Stimulated activated CD8-positive, alpha-beta memory T cell treated with anti-CD3 and anti-CD28 coated beads, Interleukin-7, amount 100 ng/mL, for 4 hours (primary cell): ENCODE results near the gene GDA.

Experiments used
- DNase-seq, 2 donors: peaks; one replicate each; pipeline ENCODE4 v3.0.0-alpha.2; 2020; ENCODE audit warnings: low read depth in 2 of 2

The GDA gene

DNA sequence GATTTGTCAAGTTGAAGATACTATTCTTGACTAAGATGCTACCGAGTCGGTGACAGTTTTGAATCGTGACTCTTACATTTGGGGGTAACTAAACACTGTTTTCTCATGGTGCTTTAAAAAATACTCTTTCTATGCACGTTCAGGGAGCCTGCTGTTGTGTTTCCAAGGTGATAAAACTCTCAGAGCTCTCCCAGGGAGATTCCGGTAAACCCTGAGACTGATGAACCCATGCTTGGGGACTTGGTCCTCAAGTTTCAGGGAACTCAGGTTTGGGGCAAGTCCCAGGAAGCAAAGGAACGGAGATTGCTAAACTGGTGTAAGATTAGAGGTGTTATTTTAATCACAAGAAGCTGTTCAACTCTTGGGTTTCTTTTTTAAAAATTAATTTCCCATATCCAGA, 1.4 kb downstream of the GDA start:
- DNase-seq: no peak

DNA sequence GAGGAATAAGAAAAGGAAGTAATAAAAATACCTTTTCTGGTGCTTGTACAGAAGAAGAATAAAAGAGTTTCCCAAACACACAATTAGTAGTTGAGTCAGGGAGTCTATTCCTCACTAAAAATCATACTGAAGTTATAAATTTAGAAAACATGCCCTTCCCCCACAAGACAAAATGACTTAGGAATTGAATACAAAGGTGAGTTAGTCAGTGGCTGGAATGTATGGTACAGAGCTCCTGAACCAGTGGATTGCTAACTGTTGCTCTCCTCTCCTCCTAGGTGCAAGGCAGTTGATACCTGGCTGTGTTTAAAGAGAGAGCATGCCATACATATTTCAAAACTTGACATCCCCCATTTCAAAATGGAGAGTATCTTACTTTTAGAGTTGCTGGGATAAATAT, 1.9 kb downstream of the GDA start:
- DNase-seq: no peak

GRCh38 chr9:72154468-72155285, 5.4 kb downstream of the GDA start:
- DNase-seq: no peak

DNA sequence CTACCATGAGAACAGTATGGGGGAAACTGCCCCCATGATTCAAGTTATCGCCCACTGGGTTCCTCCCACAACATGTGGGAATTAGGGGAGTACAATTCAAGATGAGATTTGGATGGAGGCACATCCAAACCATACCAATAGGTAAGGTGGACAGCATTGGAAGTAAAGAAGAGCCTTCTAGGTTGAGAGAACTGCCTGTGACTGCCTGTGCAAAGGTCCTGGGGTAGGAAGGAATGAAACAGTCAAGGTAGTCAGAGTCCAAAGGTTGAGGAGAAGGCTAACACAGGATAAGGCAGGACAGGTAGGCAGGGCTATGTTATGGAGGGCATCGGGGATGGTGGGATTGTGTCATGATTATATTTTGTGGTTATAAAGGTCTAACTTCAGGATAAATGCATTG, 6.1 kb downstream of the GDA start:
- no peak for DNase-seq

DNA sequence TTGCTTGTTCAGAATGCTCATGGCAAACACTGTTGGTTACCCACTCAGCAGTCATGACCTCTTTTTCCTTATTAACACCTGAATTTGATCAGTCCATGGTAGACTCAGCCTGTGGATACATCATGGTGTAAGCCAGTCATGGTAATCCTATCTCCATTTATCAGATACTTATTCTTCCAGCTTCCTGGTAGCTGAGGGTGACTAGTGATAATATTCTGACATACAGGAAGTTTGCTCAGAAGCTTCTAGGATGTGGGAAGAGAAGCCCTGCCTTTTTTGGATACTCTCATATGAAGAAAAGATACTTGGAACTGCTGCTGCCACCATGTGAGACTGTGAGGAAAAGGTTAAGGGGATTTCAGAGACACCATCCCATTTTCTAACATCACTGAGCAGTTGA, 7.3 kb downstream of the GDA start:
- DNase-seq: no peak

DNA sequence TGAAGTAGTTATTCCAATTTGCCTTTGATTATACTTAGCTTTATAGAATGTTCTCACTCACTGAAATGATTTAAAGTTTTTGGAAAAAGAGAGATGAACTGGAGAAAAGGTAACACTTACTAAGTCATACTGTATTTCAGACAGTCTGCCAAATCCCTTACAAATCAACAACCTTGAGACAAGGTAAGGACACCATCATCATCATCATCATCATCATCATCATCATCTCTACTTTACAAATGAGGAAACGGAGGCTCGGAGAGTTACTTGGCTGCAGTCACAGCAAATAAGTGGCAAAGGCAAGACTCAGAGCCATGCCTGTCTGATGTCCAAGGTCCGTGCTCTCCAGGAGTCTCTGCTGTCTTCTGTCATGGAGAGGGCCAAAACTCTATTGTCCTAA, 9.4 kb downstream of the GDA start:
- DNase-seq: no peak

GRCh38 chr9:72160446-72161123, 11.3 kb downstream of the GDA start:
- DNase-seq: no peak

- DNase-seq: no peak
These were observed 16.1 kb downstream of the GDA start for GRCh38 chr9:72165326-72165725.

DNA sequence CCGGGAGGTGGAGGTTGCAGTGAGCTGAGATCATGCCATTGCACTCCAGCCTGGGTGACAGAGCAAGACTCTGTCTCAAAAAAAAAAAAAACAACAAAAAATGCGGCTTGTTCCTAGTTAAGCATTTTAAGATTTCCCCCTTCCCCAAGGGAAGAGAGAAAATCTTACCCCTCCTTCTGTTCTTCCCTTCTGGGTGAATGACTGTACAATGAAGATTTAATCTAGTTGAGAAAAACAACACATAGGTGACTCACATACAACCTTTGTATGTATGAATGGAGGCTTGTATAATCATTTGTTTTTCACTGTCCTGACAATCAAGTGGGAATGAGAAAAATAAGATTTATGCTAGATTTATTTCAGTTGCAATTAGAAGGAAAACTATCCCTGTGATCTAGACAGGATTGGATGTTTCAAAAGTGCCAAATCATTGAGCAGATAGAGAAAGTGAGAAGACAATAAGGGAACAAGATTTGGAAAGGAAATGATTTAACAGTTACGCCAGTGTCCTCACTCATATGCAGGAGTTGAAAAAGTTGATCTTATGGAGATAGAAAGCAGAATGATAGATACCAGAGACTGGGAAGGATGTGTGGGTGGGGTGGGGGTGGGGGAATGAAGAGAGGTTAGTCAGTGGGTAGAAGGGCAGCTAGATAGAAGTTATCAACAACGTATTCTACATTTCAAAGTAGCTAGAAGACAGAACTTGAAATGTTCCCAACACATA, 16.7 kb downstream of the GDA start:
- DNase-seq: no peak

- no peak for DNase-seq
These were observed 18.8 kb downstream of the GDA start for GRCh38 chr9:72168075-72168474.

DNA sequence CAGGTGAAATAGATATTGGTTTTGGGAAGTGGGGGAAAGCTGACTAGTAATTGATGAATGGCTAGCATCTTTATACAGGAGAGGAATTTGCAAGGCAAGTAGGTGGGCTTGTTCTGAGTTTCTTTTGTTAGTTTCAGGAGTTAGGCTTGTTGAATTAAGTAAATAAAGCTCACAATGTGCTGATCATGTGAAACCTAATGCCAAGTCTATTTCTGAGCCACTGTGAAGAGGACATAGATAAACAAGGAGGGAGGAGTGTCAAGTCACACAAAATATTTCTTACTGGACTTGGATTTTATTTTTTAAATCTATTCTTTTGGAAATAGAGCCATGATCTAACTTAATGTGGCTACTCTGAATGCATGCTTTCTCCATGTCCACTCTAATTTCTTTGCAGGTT, 19.9 kb downstream of the GDA start:
- no peak for DNase-seq

DNA sequence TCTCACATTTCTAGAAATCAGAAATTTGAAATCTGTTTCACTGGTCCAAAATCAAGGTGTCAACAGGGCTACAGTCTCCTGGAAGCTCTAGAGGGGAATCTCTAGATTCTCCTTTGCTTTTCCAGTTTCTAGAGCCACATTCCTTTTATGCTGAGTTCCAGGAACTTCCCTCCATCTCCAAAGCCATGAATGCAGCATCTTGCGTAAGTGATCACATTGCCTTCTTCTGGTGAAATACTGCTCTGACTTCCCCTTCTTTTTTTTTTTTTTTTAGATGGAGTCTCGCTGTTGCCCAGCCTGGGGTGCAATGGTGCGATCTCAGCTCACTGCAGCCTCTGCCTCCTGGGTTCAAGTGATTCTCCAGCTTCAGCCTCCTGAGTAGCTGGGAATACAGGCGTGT, 23.8 kb downstream of the GDA start:
- DNase-seq: no peak

GRCh38 chr9:72185561-72185960, 36.3 kb downstream of the GDA start:
- DNase-seq: no peak

DNA sequence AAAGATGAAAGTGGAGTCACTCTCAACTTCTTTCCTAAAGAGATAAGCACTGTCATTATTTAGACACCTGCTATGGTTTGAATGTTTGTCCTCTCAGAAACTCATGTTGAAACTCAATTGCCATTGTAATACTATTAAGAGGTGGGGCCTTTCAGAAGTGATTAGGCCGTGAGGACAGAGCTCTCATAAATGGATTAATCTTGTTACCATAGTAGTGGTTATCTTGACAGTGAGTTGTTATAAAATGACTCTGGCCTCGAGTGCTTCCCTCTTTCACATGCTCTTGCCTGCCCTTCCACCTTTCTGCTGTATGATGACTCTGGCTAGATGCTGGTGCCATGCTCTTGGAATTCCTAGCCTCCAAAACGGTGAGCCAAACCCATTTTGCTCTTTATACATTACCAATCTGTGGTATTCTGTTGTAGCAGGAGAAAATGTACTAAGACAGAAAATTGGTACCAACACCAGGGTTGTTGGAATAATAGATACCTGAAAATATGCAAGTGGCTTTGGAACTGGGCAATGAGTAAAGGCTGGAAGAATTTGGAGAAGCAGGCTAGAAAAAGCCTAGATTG, 38.0 kb downstream of the GDA start:
- no peak for DNase-seq

DNA sequence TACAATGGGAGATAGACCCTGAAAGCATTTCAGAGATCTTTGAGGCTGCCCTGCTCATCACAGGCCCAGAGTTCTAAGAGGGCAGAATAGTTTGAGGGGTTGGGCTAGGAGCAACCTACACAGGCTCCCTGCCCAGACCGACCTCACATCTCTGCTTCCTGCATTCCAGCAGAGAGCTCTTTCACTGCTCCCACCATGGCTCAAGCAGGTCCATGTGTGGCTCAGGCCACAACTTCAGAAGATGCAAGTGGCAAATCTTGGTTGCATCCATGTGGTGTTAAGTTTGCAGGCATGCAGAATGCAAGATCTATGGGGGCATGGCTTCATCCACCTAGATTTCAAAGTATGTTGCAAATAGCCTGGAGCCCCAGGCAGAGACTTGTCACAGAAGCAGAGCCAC, 39.0 kb downstream of the GDA start:
- DNase-seq: no peak

DNA sequence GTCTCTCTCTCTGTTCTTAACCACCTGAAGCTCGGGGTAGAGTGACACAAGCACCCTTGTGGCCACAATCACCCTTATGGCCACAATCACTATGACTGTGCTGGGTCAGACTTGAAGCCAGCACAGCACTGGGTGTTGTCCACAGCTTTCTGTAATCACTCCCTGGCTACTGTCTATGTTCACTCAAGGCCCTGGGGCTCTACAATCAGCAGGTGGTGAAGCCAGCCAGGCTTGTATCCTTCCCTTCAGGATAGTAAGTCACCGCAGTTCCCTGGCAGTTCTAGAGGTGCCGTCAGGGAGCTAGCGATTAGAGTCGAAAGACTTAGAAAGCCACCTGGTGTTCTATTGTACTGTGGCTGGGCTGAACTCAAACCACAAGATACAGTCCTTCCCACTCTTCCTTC, 44.2 kb downstream of the GDA start:
- DNase-seq: no peak

GRCh38 chr9:72199238-72199637, 50.0 kb downstream of the GDA start:
- no peak for DNase-seq

DNA sequence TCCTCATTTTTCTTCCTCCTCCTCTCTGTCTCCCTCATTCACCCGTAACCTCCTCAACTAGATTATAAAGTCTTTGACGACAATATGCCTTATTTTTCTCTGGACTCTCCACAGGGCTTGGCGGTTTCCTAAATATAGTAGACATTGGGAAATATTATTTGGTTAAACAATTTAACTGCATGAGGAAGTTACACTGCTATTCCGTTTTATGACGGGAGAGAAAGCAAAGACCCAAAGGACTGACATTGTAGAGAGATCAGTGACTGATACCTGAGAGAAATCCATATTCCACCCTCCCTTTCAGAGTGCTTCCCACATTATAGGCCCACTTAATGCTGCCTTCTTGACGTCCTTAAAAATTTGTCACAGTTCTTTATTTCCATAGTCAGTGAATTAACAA, 51.2 kb downstream of the GDA start:
- DNase-seq: no peak

DNA sequence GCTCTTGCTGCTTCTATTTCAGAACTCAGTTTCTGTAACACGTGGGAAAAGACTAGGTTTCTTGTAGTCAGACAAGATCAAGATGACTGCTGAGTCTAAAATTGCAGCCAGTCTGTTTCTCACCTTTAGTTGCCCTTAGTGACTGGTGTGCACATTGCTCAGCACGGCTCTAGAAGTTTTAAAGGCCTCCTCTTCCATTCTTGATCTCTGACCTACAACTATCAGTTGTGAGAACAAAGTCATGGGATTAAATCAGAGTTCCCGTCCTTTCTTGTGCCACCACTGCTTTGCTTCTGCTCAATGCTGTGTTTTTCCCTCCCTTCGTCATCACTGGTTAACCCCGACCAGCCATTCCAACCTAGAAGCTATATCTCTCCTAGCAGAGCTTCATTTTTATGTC, 52.8 kb downstream of the GDA start:
- no peak for DNase-seq

GRCh38 chr9:72203205-72203803, 54.1 kb downstream of the GDA start:
- no peak for DNase-seq

DNA sequence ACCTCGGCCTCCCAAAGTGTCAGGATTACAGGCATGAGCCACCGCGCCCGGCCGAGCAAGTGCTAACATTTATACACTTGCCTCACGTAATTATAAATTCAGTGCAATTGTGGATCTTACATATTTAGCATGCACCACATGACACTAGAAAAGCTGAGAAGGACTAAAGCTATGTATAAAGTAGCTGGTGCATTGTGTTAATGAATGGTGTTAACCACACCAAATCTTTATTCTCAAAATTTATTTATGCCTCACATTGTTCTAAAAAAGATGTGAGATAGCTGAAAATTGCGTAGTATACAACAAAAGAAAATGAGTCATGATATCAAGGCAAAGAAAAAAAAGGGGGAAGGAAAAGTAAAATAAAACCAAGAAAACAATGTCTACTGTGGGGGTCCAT, 54.8 kb downstream of the GDA start:
- DNase-seq: no peak

DNA sequence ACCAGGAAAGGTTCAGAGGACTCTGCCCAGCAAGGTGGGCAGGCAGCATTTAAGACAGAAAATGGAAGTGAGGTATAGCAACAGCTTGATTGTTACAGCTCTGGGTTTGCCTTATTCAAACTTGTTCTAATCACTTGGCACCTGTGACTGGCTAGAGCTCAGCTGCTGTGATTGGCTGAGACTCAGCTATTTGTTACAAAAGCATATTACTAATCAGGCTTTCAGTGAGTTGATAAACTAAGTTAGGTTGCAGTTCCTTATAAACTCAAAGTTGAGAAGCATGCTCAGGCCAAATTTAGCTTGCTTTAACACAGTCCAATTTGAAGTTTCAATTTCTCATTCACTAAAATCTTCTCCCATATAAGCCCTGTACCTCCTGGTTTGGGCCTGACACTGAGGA, 56.3 kb downstream of the GDA start:
- DNase-seq: no peak
